SK-N-SH (cell line): Measurements from ENCODE around the gene COBL. TPM values are rescaled to one million over a fixed set of nuclear protein-coding genes. Genes with fewer than 3 reads are reported as not detected.

Experiments
- CTCF ChIA-PET: fragments of 300-600, 350-600 bp; formaldehyde crosslinking; extraction: SDS; loops from one replicate; lab custom pipeline; 2021; lab: Yijun Ruan, JAX
- POLR2A ChIA-PET: fragments of 350-600 bp; sonication (Branson Sonifier 250); formaldehyde crosslinking; extraction: SDS; loops from one replicate; lab custom pipeline; 2020; ENCODE audit warnings: antibody characterized with exemption, inconsistent platforms; lab: Yijun Ruan, JAX
- DNase-seq: peaks from one replicate; pipeline ENCODE4 v3.0.0; 2012
- H2AFZ ChIP-seq: fragments of 200-600 bp; sonication (generic); 2 replicates; pipeline ENCODE4 v1.8.1; 2016; ENCODE audit warnings: antibody characterized with exemption, mild to moderate bottlenecking, low read depth
- H3F3A ChIP-seq: fragments of 200-600 bp; sonication (generic); replicated peaks from 2 replicates; pipeline ENCODE3; 2016; ENCODE audit warnings: antibody characterized with exemption, mild to moderate bottlenecking; ENCODE audit not compliant: insufficient read depth
- H3K27ac ChIP-seq, 2 experiments: fragments of 200-500 bp in 1 of 2; fragments of 200-600 bp in 1 of 2; sonication (Bioruptor generic) in 1 of 2; sonication (generic), shearing (Covaris generic) in 1 of 2; 2 replicates each; pipeline versions ENCODE4 v1.5.1 to v1.6.1; 2014 to 2016; ENCODE audit warnings: low read depth in 2 of 2, inconsistent platforms in 1 of 2, low read length in 1 of 2, mild to moderate bottlenecking in 1 of 2, mixed read lengths in 1 of 2
- H3K27me3 ChIP-seq: fragments of 200-600 bp; sonication (generic), shearing (Covaris generic); 2 replicates; pipeline ENCODE4 v1.6.1; 2016; ENCODE audit warnings: mixed run types; ENCODE audit not compliant: insufficient read depth
- H3K36me3 ChIP-seq, 2 experiments: fragments of 200-500 bp in 1 of 2; fragments of 200-600 bp in 1 of 2; sonication (Bioruptor generic) in 1 of 2; sonication (generic) in 1 of 2; replicated peaks in 1 of 2; 2 replicates each; pipeline versions ENCODE3 to v1.5.1; 2014 to 2016; ENCODE audit warnings: low read length in 1 of 2, mild to moderate bottlenecking in 1 of 2; ENCODE audit not compliant: insufficient read depth in 2 of 2, control insufficient read depth in 1 of 2
- H3K4me1 ChIP-seq, 2 experiments: fragments of 200-500 bp in 1 of 2; fragments of 200-600 bp in 1 of 2; sonication (Bioruptor generic) in 1 of 2; sonication (generic), shearing (Covaris generic) in 1 of 2; 2 replicates each; pipeline versions ENCODE4 v1.5.1 to v1.6.1; 2014 to 2016; ENCODE audit warnings: low read depth in 1 of 2, low read length in 1 of 2, mixed run types in 1 of 2; ENCODE audit not compliant: insufficient read depth in 2 of 2, control insufficient read depth in 1 of 2
- H3K4me2 ChIP-seq: fragments of 200-600 bp; sonication (generic), shearing (Covaris generic); 2 replicates; pipeline ENCODE4 v1.6.1; 2017; ENCODE audit warnings: mixed run types
- H3K4me3 ChIP-seq, 2 experiments: fragments of 200-500 bp in 1 of 2; fragments of 200-600 bp in 1 of 2; sonication (Bioruptor generic) in 1 of 2; sonication (generic), shearing (Covaris generic) in 1 of 2; 2 replicates each; pipeline versions ENCODE4 v1.5.1 to v1.8.1; 2014 to 2016; ENCODE audit warnings: low read depth in 2 of 2, inconsistent platforms in 1 of 2, low read length in 1 of 2, mild to moderate bottlenecking in 1 of 2, mixed read lengths in 1 of 2, moderate library complexity in 1 of 2
- H3K79me2 ChIP-seq: fragments of 200-600 bp; sonication (generic); 2 replicates; pipeline ENCODE4 v1.8.1; 2017; ENCODE audit warnings: mild to moderate bottlenecking; ENCODE audit not compliant: insufficient read depth
- H3K9ac ChIP-seq: fragments of 200-600 bp; sonication (generic); 2 replicates; pipeline ENCODE4 v1.6.1; 2017; ENCODE audit warnings: mixed run types
- H3K9me2 ChIP-seq: fragments of 200-600 bp; sonication (generic); 2 replicates; pipeline ENCODE4 v1.6.1; 2017; ENCODE audit warnings: mixed run types
- H3K9me3 ChIP-seq: fragments of 200-600 bp; sonication (generic); 2 replicates; pipeline ENCODE4 v1.6.1; 2017; ENCODE audit warnings: mixed run types, mild to moderate bottlenecking, moderate library complexity
- H4K20me1 ChIP-seq: fragments of 200-600 bp; sonication (generic); 2 replicates; pipeline ENCODE4 v1.6.1; 2017; ENCODE audit warnings: mild to moderate bottlenecking, mixed run types; ENCODE audit not compliant: insufficient read depth
- CHD2 ChIP-seq: fragments of 150-350 bp; IDR thresholded peaks from 2 replicates; pipeline ENCODE4 v1.6.1; 2018; ENCODE audit warnings: low read length; ENCODE audit not compliant: partially characterized antibody
- CTCF ChIP-seq: fragments of 200-600 bp; sonication (generic); IDR thresholded peaks from 2 replicates; pipeline ENCODE4 v1.6.1; 2017; ENCODE audit warnings: antibody characterized with exemption, mild to moderate bottlenecking, moderate library complexity
- ELF1 ChIP-seq: IDR thresholded peaks from 2 replicates; pipeline ENCODE4 v1.4.0; 2012
- EP300 ChIP-seq, 2 experiments: IDR thresholded peaks; 2 replicates each; pipeline versions ENCODE4 v1.4.0 to v1.6.1; 2012; ENCODE audit warnings: borderline replicate concordance in 1 of 2, low read depth in 1 of 2, low read length in 1 of 2
- EZH2phosphoT487 ChIP-seq: fragments of 200-600 bp; sonication (generic); IDR thresholded peaks from 2 replicates; pipeline ENCODE4 v1.6.1; 2017; ENCODE audit warnings: low read depth, mixed run types, mild to moderate bottlenecking, antibody characterized with exemption, moderate library complexity, borderline replicate concordance
- FOSL2 ChIP-seq: IDR thresholded peaks from 2 replicates; pipeline ENCODE4 v1.4.0; 2012; ENCODE audit warnings: low read depth, mild to moderate bottlenecking, moderate library complexity, borderline replicate concordance
- GABPA ChIP-seq: IDR thresholded peaks from 2 replicates; pipeline ENCODE4 v1.4.0; 2012; ENCODE audit warnings: low read depth, mild to moderate bottlenecking
- GATA2 ChIP-seq: sonication (generic); formaldehyde crosslinking; IDR thresholded peaks from 2 replicates; pipeline ENCODE4 v1.5.0; 2020; ENCODE audit warnings: mild to moderate bottlenecking, missing genetic modification reagents
- IRF3 ChIP-seq: fragments of 150-350 bp; IDR thresholded peaks from 2 replicates; pipeline ENCODE4 v1.6.1; 2016; ENCODE audit warnings: mild to moderate bottlenecking, low read depth, low read length
- JUND ChIP-seq: IDR thresholded peaks from 2 replicates; pipeline ENCODE4 v1.4.0; 2012
- MXI1 ChIP-seq: IDR thresholded peaks from 2 replicates; pipeline ENCODE4 v1.6.1; 2012; ENCODE audit warnings: mild to moderate bottlenecking, low read depth, low read length, improper control_type of control experiment
- NFIC ChIP-seq: IDR thresholded peaks from 2 replicates; pipeline ENCODE4 v1.4.0; 2012; ENCODE audit warnings: borderline replicate concordance
- PBX3 ChIP-seq: IDR thresholded peaks from 2 replicates; pipeline ENCODE4; 2012
- POLR2AphosphoS5 ChIP-seq: IDR thresholded peaks from 2 replicates; pipeline ENCODE4 v1.6.1; 2012; ENCODE audit warnings: low read depth, low read length
- RXRA ChIP-seq: IDR thresholded peaks from 2 replicates; pipeline ENCODE4 v1.4.0; 2012; ENCODE audit warnings: low read depth, mild to moderate bottlenecking, borderline replicate concordance
- SIN3A ChIP-seq: IDR thresholded peaks from 2 replicates; pipeline ENCODE4 v1.6.1; 2012; ENCODE audit warnings: low read depth, mild to moderate bottlenecking, low read length, moderate library complexity, borderline replicate concordance
- TCF12 ChIP-seq: IDR thresholded peaks from 2 replicates; pipeline ENCODE4 v1.4.0; 2012
- USF1 ChIP-seq: IDR thresholded peaks from 2 replicates; pipeline ENCODE4 v1.4.0; 2012; ENCODE audit warnings: low read depth, borderline replicate concordance
- WGBS: methylation state at CpG from one replicate; pipeline ENCODE4 v1.1.6; 2017; ENCODE audit warnings: low lambda C conversion rate; 5-methylcytosine and 5-hydroxymethylcytosine counted together
- polyA plus RNA-seq, 3 experiments: library from polyadenylated mRNA; depleted of rRNA; stranded (reverse); fragments of >200 nt; gene quantifications; 2 replicates each; pipeline ENCODE4 v1.2.3, GENCODE V29; 2012
- TF ChIP-seq, protein P1 (sequence below): IDR thresholded peaks from 2 replicates; pipeline ENCODE4 v1.4.0; 2012; ENCODE audit warnings: low read depth, borderline replicate concordance

Gene COBL
- polyA plus RNA-seq, 1 of the 3 experiments (the other 2 are of a cell fraction) = under 0.01 TPM

DNA sequence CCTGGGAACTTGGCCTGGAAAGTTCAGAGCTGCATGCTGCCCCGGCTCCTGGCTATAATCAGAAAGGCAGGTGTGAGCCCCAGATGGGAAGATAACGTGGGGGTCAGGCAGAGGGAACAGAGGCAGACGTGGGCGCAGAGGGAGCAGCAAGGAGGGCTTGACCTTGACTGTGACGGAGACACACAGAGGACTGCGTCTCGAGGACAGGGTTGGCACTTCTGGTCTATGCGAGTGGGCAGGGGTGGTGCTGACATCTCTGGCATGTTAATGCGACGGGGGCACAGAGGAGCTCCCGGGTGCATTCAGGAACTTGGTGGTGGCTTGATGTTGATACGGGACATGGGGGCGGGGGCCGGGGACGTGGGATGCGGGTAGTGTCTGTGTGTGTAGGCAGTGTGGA, 301.8 kb downstream of the COBL start:
- Histone ChIP-seq H3K36me3 (no peaks in the 10 kb centered on the region), H3K9me2 (no peaks in the 10 kb centered on the region), H3K27me3 (peaks cover 31% of the 10 kb centered on the region), H4K20me1 (no peaks in the 10 kb centered on the region), H3F3A (no peaks in the 10 kb centered on the region), H3K79me2 (no peaks in the 10 kb centered on the region), H2AFZ (no peak overlapping the region), H3K4me2 (no peak overlapping the region), H3K4me1 (peaks cover 4 to 13% of the 10 kb centered on the region in 2 experiments; a peak in 2 of 4 replicates), H3K27ac (no peak overlapping the region), H3K4me3 (no peak overlapping the region), H3K9me3 (no peaks in the 10 kb centered on the region), H3K9ac (no peak overlapping the region)
- DNase-seq = no peak
- no peak for TF ChIP-seq GATA2
- TF ChIP-seq USF1 = no peak
- TF ChIP-seq FOSL2 = no peak
- TF ChIP-seq JUND = no peak
- no peak for TF ChIP-seq GABPA
- TF ChIP-seq EP300 (IDR thresholded peaks at IDR 0.05; ENCODE audit: borderline replicate concordance in 1 of 2, low read depth in 1 of 2, low read length in 1 of 2) = no peak
- TF ChIP-seq NFIC = no peak
- no peak for TF ChIP-seq ELF1
- TF ChIP-seq EZH2phosphoT487 = no peak
- no peak for TF ChIP-seq SIN3A
- no peak for TF ChIP-seq PBX3
- TF ChIP-seq CHD2 = no peak
- TF ChIP-seq CTCF = no peak
- TF ChIP-seq, protein P1, sequence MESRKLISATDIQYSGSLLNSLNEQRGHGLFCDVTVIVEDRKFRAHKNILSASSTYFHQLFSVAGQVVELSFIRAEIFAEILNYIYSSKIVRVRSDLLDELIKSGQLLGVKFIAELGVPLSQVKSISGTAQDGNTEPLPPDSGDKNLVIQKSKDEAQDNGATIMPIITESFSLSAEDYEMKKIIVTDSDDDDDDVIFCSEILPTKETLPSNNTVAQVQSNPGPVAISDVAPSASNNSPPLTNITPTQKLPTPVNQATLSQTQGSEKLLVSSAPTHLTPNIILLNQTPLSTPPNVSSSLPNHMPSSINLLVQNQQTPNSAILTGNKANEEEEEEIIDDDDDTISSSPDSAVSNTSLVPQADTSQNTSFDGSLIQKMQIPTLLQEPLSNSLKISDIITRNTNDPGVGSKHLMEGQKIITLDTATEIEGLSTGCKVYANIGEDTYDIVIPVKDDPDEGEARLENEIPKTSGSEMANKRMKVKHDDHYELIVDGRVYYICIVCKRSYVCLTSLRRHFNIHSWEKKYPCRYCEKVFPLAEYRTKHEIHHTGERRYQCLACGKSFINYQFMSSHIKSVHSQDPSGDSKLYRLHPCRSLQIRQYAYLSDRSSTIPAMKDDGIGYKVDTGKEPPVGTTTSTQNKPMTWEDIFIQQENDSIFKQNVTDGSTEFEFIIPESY = no peak
- TF ChIP-seq MXI1 = no peak
- no peak for TF ChIP-seq TCF12
- no peak for TF ChIP-seq POLR2AphosphoS5
- no peak for TF ChIP-seq RXRA
- TF ChIP-seq IRF3 = no peak
- WGBS = 37% methylated on average over 15 of the region's 16 CpGs
- POLR2A ChIA-PET = no interaction called here
- CTCF ChIA-PET = no interaction called here
